Stimulated activated CD4-positive, alpha-beta T cell treated with anti-CD3 and anti-CD28 coated beads, Interleukin-4, amount 100 ng/mL, for 4 hours (primary cell): ENCODE data around the gene TLX3.
"Not testable (repeated sequence)": the region's sequence is repeated elsewhere in the genome, so short reads cannot be mapped to it uniquely, and the experiment has no call there.

ENCODE experiments used
- DNase-seq, 2 experiments: peaks; one replicate each; pipeline ENCODE4 v3.0.0-alpha.2; 2020

The TLX3 gene

DNA sequence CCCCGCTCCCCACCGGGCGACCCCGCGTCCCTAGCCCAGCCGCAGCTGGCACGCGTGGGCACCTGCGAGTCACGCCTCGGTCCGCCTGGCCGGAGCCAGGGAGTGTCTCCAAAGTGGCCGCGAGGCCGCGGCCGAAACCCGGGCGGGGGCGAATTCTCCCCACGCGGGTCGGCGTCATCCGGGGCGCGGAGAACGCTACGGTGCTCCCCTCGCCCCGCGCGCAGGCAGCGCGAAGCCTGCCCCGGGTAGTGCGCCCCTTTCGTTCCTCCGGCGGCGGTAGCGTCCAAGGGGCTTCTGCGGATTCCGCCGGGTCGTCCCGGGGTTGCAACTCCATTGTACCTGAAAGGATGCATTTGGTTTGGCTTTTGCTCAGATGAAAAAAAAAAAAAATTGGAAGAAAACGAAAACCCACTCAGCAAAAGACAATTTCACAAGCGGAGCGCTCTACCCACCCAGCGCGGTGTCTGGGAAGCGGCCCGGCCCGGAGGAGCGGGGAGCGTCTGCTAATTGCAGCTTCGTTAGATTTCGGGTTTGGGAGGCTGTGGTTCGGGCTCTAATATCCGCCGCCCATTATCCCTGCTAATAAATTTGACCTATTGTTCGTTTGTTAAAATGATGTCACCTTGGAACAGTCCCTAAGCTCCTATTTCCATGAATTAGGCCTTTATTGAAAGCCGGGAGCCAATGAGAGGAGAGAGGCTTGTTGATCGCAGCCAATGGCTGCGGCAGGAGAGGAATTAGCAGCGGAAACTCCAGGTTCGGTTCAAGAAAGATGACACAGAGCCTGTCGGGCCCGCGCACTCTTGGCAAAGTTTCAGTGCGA is at the start of gene TLX3:
Gene TLX3, plus strand, starts transcription at position 796 of the 823 bp plus-strand sequence. CDS start 118 bp downstream, outside the sequence.
- no peak for DNase-seq

- DNase-seq = no peak
Observed at GRCh38 chr5:171261361-171261760, 47.7 kb upstream of the TLX3 start.

DNA sequence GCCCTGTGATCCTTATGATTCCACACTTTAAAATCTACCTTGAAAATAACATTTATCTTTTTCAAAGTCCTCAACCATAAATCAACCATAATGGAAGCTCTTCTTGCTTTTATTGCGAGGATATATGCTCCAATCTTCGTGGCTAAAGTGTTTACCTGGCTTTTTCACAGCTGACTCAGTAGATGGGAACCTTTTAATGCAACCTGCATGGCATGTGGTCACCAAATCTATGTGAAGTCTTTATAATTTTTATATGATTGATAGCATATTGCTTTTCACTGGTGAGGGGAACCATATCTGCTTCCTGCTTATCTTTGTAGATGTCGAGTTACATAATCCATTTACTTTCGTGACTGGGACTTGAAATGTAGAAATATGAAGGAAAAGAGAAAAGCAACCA is 47.1 kb upstream of the TLX3 start:
- DNase-seq = no peak

GRCh38 chr5:171263181-171263580 is 45.9 kb upstream of the TLX3 start:
- DNase-seq = no peak

- no peak for DNase-seq
Observed at GRCh38 chr5:171264843-171265242, 44.2 kb upstream of the TLX3 start.

DNA sequence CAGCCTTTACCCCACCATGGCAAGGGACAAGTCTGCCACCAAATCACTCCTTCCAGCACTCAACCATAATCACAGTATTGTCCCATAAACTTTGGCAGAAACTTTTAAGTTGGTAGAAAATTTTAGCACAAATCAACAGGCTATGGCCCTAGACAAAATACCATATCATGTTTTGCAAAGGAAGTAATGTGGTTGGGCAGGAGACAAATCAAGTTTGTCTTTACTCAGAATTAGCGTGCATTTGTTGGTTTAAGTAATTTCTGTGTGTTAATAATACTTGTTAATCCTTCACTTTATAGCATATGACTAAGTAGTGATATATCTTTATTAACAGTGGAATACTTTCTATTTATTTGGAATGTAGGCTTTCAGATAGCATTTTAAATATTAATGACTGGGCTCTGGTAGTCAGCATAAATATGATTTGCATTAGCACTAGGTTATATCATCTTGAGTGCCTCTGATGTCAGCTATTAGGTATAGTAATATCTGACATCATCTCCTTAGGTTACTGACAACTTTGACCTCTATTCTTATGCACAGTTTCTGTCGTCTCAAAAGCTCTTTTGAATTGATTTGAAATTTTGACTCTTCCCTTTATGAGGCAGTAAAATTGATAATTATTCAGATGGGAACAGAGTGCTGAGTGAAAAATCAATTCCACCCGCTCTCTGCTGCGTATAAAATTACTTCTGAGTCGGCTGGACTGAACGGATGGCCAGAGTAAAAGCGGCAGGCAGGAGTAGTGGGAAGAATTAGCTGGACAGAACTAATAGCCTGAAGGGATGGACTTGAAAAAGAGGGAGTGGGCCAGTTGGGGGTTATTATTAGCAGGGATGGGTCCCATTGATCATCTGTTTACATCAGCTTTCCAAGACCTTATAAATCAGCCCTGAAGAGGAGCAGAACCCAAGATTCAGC is 40.1 kb upstream of the TLX3 start:
- no peak for DNase-seq

GRCh38 chr5:171269717-171270116 is 39.3 kb upstream of the TLX3 start:
- DNase-seq = no peak

DNA sequence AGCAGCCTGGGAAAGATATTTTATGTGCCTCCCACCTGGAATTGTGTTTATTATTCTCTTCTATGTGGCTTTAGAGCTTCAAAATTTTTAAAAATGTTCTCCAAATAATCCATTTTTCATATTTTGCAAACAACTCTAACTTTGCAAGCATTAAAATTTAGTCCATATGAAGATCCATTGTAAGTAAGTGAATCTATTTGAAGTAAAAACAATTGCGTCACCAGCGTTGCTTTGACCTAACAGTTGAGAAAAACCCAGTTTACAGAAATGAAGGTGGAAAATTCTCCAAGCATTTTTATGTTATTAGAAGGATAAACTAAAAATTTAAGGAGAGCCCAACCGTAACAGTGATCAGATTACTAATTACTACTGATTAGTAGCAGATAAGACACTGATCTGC is 38.9 kb upstream of the TLX3 start:
- DNase-seq = no peak

GRCh38 chr5:171271798-171272197 is 37.2 kb upstream of the TLX3 start:
- DNase-seq = no peak

- no peak for DNase-seq
Observed at GRCh38 chr5:171272996-171273970, 35.8 kb upstream of the TLX3 start.

GRCh38 chr5:171275841-171276544 is 33.1 kb upstream of the TLX3 start:
- DNase-seq = no peak

DNA sequence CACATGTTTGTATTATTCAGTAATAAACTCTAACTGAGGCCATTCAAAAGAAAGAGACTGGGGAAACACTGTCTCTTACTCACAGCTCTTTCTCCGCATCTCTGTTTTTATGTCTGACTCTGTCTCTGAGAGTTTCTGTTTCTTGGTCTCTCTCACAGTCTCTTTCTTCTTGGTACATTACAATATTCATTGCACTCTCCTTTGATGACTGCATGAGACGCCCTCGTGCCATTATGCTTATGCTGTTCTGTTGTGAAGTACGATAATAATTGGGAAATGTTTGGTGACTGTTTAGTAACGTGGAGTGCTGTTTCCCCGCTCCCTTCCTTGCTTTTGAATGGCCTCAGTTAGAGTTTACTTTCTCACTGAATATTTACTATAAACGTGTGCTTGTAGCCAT is 25.3 kb upstream of the TLX3 start:
- no peak for DNase-seq

- DNase-seq = no peak
Observed at GRCh38 chr5:171285465-171285864, 23.6 kb upstream of the TLX3 start.

GRCh38 chr5:171288066-171288465 is 21.0 kb upstream of the TLX3 start:
- no peak for DNase-seq

- DNase-seq = no peak
Observed at GRCh38 chr5:171291371-171291770, 17.7 kb upstream of the TLX3 start.

DNA sequence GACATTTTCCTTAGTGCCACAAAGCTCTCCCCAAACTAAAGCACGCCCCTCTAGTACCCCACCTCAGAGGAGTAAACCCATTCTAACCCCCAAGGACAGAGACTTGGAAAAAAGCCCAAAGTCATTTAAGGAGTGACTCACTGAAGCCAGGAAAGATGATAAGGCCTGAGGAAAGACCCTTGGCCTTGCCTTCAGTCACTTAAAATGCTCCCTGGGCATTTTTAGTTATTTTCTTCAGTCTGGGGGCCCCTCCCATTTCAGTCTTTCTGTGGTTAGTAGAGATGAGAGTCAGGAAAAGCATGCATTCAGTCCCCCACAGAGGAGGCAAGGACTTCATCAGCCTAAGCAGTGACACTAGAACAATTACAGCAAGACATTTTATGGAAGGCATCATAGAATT is 13.7 kb upstream of the TLX3 start:
- DNase-seq = no peak

DNA sequence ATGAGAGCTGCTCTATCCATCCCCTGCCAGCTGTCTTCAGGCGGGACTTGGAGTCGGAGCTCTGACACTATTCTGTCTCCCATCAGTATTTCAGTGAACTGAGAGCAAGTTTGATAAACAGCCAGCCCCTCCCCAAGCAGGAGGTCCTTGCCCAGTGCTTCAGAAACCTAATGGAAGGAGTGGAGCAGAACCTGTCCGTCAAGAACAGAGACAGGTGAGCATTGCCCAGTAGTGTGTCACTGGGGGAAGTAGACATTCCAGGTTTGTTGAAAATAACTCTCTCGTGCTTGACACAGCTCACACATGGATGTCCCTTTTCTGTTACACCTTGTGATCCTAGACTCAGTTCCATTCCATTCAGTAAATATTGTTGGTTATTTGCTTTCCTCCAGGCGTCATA is 13.2 kb upstream of the TLX3 start:
- no peak for DNase-seq

- DNase-seq = not testable (repeated sequence)
Observed at GRCh38 chr5:171297941-171298340, 11.1 kb upstream of the TLX3 start.

DNA sequence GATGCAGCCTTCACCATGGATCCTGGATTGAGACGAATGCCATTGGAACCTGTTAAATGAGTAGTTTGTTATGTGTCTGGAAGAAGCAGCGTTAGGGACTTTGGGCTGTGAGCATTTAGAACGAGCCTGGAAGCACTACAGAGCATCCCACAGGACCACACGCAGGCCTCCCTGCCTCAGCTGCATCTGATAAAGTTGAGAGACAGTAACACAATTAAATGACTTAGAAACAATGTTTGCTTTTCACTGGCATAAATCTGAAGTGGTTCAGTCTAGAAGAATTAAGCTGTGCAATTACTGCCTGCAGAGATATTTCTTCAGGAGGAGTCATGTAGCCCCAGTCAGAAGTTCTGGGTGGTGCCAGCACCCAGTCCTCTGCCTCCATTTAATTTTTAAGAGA is 9.8 kb upstream of the TLX3 start:
- no peak for DNase-seq

- no peak for DNase-seq
Observed at GRCh38 chr5:171299851-171300250, 9.2 kb upstream of the TLX3 start.

DNA sequence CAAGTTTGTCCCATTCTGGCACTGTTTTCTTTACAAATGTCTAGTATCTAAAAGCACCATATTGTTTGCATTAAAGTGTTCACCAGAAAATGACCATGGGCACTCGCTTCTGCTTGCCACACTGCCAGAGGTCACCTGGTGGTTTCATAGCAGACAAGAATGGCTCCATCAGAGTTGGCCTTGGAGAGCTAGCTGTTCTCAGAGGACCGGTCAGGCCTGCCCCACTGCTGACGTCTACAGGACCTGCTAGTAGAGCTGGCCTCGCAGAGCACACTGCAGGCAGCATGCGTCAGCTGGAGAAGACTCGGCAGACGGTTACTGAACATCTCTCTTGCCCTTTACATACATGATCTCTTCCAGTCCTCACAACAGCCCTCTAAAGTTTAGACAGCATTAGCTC is 8.7 kb upstream of the TLX3 start:
- no peak for DNase-seq

GRCh38 chr5:171306166-171306565 is 2.9 kb upstream of the TLX3 start:
- no peak for DNase-seq
